GM19328 (cell line): ENCODE data around the gene C16orf92.

Source experiments
- ATAC-seq: cut with Tn5 transposase; IDR thresholded peaks from one replicate; pipeline ENCODE4 v1.9.1; 2021; ENCODE audit warnings: mild to moderate bottlenecking, moderate library complexity; ENCODE audit not compliant: unreplicated experiment

Gene C16orf92

DNA sequence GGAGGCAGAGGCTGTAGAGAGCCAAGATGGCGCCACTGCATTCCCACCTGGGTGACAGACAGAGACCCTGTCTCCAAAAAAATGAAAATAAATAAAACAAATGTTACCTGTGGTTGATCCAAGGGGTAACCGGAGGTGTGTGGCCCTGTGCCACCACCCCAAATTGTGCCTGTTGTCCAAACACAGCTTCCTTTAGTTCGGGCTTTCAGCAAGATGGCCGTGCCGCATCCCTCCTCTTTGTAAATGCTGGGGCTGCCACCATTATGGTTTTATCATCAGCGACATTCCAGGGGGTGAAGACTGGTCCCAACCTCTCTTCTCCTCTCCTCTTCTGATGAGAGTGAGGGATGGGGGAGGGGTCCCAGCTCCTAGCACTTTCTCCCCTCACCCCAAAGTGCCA is at the start of gene C16orf92:
TSS of gene C16orf92 (plus strand) at position 312 of the 400 bp plus-strand sequence. CDS start 143 bp downstream, outside the sequence.
- ATAC-seq: no peak

DNA sequence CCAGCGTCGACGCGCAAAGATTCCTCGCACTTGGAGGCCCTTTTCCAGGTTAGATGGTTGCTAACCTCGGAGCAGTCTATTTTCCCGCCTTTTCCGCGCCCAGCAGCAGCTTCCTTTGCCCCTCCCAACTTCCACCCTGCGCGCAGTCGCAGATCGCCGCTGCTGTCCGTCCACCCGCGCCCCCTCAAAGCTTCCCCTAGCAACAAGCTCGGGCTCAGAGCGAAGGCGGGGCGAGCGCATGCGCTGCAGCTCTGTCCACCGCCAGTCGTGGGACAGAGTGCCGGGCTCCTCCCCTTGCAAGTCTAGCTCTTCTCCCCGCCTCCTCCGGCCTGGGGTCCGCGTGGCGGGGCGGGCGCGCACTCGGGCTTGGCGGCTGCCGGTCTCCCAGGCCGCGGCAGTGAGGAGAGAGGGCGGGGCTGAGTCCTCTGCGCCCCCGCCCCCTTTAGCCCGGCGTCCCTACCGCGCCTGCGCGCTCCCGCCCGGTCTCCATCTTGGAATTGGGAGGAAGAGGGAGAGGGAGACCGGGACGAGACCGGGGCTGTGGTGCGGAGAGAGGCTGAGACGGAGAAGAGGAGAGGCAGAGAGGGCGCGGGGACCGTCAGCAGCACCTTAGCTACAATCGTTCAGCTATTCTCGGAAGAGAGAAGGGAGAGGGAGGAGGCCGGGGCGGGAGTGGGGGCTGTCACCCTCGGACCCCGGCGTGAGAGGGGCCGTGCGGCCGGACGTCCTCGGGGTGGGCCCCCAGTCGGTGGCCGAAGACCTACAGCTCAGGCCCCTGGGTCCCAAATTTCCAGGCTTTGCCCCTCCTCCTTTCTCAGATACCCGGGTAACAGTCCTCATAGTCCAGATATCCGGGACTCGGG is 49.4 kb upstream of the C16orf92 start, which contains the start of gene TAOK2:
TSS of gene TAOK2 (plus strand) at position 485 of the 863 bp plus-strand sequence. CDS start 3,905 bp downstream, outside the sequence.
- ATAC-seq: peak; percentile 92

DNA sequence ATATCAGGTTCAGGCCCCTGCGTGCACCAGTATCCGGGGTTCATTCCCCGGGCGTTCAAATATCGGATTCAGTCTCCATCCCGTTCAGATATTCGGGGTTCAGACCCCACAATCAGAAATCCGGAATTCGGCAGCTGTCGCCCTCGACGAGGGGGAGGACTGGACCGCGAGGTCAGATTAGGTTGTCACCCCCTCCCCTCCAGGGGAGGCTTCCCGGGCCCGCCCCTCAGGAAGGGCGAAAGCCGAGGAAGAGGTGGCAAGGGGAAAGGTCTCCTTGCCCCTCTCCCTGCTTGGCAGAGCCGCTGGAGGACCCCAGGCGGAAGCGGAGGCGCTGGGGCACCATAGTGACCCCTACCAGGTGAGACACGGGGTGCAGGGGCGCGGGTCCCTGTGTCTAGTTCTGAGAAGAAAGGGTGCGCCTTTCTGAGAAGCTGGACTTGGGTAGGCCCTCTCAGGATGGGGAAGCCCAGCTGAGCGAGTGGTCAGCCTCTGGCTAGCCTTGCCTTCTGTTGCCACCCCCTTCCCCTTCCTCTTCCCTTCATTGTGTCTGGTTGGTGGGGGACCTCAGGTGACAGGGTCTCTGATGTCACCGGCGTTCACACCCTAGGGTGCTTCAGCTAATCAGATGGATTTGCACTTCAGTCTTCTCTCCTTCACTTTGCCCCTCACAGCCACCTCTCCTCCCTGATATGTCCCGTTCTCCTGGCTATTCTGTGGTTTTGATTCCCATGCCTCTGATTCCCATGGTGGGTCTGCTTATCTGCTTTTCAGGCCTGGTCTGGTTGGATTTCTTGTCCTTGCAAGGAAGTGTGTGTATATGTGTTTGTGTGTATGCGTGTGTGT is 48.5 kb upstream of the C16orf92 start:
- no peak for ATAC-seq

DNA sequence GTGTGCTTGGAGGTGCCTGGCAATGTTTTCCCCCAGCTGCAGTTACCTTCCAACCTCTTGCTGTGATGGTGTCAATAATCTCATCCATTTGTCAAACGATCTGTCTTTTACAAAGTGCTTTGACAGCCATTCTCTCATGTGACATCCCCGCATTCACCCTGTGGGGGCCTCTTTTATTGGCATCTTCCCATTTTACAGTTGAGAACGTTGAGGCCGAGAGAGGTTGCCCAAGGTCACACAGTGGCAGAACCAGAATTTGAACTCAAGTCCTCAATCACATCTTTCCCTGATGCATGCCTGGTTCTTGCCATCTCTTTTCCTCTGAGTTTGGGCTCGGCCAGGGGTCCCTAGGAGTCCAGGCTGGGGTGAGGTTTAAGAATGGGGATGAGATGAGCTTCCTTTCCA is 47.9 kb upstream of the C16orf92 start:
- no peak for ATAC-seq

DNA sequence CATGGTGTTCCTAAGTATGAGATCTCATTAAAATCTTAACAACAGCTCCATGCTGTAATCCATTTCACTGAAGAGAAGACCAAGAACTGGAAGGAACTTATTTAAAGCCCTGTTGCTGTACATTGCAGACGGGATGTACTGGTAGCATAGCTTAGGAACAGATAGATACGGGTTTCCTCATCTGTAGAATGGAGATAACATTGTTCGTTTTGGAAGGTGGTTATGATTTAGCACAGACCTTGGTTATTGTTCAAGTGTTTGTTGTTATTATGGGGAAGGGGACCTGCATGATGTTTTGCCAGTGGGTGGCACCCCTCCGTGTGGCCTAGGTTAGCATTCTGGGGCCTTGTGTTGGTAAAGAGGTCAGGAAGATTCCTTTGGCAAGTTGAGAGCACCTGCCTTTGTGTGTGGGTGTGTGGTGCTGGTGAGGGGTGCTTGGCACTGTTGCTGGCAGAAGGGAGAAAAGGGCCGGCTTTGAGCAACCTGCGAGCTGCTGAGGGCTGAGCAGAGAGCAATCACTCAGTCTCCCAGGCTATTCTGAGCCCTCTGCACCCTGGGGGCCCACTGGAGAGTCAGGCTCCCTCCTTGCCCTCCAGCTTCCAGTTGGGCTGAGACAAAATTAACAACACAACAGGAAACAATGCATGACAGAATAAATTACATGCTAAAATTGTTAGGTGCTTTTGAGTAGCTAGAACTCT is 47.0 kb upstream of the C16orf92 start:
- no peak for ATAC-seq

DNA sequence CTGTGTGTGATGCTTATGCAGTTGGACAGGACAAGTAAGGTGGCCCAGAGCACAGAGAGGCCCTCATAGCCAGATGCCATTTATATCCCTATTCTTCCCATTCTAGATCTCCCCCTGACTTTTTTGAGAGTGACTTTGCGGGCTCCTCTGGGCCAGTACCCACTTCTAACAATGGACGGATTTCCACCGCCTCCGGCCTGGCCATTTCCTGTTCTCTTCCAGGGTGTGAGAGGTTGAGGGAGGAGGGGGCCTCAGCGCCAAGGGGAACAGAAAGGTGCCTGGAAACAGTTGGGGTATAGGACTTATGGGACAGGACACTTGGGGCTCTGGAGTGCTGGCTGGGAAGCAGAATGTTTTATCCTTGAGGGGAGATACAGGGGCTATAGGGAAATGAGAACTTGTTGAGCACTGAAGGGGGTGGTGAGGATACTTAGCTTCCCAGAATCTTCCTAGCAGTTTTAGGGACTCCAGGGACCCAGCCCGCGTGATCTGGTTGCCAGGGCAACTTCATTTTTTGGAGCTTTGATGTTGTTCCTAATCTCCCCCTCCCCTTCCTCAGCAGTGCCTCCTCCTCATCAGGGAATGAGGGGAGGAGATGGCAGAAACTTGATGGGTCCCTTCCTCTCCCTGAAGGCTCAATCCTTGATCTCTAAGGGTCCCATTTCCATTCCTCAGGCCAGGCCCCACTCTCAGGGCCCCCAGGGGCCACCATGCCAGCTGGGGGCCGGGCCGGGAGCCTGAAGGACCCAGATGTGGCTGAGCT is 45.8 kb upstream of the C16orf92 start:
- no peak for ATAC-seq

DNA sequence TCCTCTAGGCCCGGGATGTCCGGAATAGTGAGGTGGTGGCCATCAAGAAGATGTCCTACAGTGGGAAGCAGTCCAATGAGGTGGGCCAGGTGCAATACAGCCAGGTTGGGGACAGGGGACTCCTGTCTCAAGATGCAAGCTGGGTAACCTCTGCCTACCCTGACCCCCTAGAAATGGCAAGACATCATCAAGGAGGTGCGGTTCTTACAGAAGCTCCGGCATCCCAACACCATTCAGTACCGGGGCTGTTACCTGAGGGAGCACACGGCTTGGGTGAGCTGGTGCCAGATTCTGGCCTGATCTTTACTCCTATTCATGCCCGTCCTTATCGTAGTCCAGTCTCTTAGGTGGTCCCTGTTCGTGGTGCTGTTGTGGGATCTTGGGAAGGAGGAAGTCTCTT is 44.9 kb upstream of the C16orf92 start:
- ATAC-seq: no peak

GRCh38 chr16:29978564-29979270 is 44.3 kb upstream of the C16orf92 start:
- no peak for ATAC-seq

DNA sequence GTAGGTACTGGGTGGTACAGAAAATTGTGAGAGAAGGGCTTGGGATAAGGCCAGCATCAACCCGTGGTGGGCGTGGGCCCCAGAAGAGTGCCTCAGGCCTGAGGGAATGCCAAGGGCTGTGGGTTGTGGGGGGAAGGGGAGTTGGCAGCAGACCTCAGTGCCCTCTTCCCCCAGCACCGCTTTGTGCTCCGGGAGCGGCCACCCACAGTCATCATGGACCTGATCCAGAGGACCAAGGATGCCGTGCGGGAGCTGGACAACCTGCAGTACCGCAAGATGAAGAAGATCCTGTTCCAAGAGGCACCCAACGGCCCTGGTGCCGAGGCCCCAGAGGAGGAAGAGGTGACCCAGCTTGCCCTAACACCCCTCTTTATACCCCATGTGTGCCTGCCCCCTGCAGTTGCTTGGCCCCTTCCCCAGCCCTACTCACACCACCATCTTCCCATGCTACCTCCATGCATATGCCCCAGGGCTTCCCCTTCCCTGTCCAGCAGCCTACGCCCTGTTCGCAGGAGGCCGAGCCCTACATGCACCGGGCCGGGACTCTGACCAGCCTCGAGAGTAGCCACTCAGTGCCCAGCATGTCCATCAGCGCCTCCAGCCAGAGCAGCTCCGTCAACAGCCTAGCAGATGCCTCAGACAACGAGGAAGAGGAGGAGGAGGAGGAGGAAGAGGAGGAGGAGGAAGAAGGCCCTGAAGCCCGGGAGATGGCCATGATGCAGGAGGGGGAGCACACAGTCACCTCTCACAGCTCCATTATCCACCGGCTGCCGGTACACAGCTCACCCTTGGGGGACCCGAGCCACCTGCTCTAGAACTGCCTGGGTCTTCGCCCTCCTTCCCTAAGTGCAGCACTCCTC is 40.2 kb upstream of the C16orf92 start:
- ATAC-seq: no peak

DNA sequence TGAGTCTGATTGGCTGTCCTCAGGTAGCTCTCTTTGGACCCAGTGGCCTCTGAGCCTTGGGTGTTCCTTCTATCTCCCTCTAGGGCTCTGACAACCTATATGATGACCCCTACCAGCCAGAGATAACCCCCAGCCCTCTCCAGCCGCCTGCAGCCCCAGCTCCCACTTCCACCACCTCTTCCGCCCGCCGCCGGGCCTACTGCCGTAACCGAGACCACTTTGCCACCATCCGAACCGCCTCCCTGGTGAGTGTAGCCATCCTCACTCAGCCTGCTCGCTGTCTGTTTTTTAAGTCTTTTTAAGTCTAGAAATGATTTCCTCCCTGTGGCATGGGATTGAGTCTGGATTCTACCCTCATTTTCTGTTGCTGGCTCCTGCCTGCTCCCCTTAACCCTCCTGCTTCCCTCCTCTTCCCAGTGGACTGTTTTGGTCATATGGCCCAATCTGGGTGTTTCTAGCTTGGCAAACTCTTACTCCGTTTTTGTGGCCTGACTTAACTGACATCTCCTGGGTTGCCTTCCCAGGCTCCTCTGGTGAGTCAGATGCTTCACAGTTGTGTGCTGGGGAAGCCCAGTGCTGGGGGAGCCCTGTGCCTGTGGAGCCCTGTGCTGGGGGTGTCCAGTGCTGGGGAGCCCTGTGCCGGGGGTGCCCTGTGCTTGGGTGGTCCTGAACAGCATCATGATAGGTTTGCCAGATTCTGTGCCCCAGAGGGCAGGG is 39.4 kb upstream of the C16orf92 start:
- ATAC-seq: no peak

DNA sequence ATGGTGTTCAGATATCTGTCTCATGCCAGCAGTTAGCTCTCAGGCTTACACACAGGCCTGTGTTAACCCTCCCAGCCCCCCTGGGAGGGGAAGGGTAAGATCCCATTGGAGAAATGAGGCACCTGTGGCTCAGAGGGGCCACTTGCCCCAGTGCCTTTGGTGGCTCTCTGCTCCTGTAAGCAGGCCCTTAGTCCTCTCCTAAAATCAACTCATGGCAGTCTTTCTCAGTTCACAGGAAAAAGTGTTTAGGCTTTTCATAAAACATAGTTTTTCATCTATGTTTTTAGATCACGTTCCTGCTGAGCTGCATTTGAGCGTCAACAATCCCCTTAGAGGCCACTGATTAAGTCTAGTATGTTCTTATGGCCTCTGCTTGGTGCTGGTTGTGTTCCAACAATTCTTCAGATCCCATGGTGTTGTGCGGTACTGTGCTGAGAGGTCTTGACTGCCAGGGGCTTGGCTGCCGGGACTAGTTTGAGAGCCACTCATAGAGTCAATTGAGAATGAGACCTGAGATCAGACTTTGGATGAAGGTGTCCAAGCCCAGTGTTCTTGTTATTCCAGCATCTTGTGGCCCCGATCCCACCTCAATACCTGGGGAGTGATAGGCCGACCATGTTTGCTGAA is 38.7 kb upstream of the C16orf92 start:
- ATAC-seq: no peak

DNA sequence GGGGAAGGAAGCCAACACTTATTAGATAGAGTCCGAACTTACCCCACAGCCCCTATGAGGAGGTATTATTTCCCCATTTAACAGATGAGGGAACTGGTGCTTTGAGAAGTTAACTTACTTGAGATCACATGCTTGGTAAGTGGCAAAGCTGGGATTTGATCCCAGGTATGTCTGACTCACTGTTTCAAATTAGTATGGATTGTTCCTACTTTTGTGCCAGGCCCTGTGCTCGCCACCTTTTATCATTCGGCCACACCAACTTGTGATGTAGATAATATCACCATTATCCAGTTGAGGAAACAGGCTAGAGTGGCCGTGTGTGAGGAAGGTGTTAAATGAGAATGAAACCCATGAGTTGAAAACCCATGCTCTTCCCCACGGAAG is 38.2 kb upstream of the C16orf92 start:
- ATAC-seq: no peak

GRCh38 chr16:29985271-29985811 is 37.7 kb upstream of the C16orf92 start:
- ATAC-seq: no peak

DNA sequence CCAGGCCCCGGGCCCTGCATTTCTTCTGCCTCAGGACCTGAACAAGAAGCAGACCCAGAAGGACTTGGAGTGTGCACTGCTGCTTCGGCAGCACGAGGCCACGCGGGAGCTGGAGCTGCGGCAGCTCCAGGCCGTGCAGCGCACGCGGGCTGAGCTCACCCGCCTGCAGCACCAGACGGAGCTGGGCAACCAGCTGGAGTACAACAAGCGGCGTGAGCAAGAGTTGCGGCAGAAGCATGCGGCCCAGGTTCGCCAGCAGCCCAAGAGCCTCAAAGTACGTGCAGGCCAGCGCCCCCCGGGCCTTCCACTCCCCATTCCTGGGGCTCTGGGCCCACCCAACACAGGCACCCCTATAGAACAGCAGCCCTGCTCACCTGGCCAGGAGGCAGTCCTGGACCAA is 36.8 kb upstream of the C16orf92 start:
- no peak for ATAC-seq

GRCh38 chr16:29986931-29987330 is 36.1 kb upstream of the C16orf92 start:
- no peak for ATAC-seq

- ATAC-seq: no peak
Measured at GRCh38 chr16:29987371-29988085, 35.5 kb upstream of the C16orf92 start.
